GM19397 (cell line): Measurements from ENCODE around the gene ELMOD3.
"Not testable (repeated sequence)": the region's sequence is repeated elsewhere in the genome, so short reads cannot be mapped to it uniquely, and the experiment has no call there.

Experiments used
- ATAC-seq: cut with Tn5 transposase; IDR thresholded peaks from one replicate; pipeline ENCODE4 v1.9.1; 2021; ENCODE audit warnings: mild to moderate bottlenecking, moderate library complexity; ENCODE audit not compliant: unreplicated experiment

ELMOD3 gene

DNA sequence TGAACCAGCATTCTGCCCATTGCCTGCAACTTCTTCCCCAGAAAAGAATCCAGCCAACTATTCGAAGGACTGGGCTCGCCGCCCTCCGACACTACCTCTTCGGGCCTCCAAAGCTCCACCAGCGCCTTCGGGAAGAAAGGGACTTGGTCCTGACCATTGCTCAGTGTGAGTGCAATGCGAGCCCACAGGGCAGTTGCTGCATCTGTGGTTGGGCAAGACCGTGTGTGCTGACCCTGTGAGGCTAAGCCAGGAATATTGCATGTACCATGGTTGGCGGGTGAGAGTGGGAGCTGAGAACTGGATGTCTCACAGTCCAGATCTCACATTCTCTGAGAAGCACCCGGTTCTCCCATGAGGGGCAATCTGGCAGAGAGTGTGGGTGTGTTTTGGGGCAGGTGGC, 16.5 kb downstream of the ELMOD3 start:
- no peak for ATAC-seq

DNA sequence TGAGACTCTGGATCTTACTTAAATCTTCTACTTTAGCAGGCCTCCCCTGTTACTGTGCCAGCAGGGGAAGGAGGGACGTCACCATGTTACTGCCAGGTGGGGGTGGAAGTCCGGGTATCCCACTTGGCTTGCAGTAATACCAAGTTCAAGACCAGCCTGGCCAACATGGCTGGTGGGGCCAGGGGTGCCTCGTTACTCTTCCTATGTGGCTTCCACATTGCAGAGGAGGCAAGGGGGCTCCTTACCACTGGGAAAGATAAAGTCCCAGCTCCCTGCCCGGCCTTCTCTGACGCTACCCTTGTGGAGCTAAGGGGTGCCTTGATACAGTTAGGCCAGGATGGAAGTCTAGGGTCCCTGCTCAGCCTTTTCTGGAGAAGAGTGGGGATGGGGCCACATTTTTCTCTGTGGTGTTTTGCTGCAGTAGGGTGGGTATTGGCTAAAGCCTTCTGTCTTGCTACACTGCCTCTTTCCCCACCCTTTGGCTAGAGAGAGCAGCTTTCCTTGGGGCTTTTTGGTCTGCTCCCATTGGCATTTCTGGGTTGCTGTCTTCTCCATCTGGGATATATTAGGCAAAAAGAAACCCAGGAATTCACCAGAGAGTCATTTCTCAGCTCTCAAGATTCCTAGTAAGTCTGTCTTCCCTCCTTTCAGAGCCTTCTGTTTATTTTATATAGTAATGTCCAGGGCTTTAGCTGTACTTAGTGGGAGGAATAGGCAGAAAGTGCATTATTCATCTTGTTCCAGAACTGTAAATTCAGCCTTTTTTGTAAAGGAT, 21.9 kb downstream of the ELMOD3 start:
- ATAC-seq, result no peak

DNA sequence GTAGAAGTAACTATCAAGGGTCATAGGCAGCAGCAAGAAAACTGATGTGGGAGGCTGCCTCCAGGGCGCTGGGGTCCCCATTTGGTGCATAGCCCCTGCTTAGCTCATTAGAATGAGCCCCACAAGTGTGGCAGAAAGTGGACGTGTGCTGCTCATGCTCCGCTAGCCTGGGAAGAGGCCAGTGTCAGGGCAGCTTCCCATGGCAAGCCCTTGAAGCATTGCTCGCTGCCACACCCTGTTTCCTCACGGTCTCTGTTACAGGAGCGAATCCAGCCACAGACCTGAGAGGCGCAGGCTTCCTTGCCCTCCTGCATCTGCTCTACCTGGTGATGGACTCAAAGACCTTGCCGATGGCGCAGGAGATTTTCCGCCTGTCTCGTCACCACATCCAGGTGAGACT, 22.5 kb downstream of the ELMOD3 start:
- ATAC-seq, result no peak

DNA sequence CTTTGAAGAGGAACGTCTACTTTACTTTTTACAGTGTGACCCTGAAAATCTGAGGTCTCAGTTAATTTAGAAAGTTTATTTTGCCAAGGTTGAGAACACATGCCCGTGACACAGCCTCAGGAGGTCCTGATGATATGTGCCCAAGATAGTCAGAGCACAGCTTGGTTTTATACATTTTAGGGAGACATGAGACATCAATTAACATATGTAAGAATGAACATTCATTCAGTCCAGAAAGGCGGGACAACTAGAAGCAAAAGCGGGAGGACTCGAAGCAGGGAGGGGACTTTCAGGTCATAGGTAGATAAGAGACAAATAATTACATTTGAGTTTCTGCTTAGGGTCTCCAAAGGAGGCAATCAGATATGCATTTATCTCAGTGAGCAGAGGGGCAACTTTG, 23.7 kb downstream of the ELMOD3 start:
- no peak for ATAC-seq

DNA sequence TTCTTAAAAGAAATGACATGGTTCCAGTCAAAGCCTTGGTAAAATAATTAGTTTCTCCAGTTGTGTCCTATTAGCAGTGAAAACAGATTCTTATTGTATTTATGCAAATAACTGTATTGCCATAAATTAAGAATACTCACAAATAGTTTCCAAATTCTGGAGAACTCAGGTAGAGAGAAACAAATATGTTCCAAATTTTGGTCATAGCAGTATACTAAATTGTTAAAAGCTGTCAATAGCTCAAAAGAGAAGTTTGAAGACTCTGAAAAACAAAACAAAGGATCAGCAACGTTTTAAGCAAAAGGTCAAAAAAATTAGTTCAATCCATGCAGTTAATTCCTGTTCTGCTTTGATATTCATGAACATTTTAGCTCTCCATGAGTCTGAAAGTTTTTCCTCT, 25.5 kb downstream of the ELMOD3 start:
- ATAC-seq, result no peak

DNA sequence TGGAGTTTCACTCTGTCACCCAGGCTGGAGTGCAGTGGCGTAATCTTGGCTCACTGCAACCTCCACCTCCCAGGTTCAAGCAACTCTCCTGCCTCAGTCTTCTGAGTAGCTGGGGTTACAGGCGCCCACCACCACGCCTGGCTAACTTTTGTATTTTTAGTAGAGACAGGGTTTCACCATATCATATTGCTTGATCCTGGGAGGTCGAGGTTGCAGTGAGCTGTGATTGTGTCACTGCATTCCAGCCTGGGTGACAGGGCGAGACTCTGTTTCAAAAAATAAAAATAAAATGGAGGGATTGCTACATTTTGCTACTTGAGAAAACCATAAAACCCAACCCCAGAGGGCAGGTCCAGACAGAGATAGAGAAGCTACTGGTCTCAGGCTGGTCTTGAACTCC, 28.6 kb downstream of the ELMOD3 start:
- not testable (repeated sequence) for ATAC-seq

DNA sequence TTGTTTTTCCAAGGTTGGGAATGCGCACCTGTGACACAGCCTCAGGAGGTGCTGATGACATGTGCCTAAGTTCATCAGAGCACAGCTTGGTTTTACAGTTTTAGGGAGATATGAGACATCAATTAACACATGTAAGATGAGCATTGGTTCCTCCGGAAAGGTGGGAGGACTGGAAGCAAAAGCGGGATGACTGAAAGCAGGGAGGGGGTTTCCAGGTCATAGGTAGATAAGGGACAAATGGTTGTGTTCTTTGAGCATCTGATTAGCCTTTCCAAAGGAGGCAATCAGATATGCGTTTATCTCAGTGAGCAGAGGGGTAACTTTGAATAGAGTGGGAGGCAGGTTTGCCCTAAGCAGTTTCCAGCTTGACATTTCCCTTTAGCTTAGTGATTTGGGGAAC, 29.3 kb downstream of the ELMOD3 start:
- no peak for ATAC-seq

DNA sequence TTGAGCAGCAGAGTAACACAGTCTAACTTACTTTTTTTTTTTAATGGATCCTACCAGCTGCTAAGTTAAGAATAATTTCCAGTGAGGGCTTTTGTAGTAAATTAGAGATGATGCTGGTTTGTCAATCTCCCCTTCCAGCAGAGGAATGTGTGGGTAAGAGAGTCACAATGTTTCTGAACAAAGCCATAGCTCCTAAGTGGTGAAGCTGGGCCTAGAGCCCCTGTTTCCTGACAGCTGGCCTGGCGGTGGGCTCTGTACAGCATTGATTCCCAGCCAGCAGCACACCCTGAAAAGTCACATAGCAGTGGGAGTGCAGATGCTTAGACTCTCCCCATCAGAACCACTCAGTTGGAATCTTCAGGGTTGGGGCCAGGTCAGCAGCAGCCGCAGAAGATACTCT, 31.2 kb downstream of the ELMOD3 start:
- no peak for ATAC-seq

DNA sequence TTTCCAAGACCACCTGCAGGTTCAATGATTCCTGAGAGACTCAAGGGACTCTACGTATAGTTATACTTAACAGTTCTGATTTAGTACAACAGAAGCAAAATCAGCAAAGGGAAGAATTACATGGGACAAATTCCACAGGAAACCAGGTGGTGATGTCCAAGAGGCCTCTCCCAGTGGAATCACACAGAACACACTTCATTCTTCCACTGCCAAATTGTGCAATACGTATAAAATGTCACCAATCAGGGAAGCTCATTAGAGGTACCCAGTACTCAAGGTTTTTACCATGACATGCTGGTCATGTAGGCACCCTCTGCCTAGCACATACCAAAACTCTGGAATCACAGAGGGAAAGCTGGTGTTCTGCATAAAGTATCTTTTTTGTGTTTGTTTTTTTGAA, 33.2 kb downstream of the ELMOD3 start:
- no peak for ATAC-seq

DNA sequence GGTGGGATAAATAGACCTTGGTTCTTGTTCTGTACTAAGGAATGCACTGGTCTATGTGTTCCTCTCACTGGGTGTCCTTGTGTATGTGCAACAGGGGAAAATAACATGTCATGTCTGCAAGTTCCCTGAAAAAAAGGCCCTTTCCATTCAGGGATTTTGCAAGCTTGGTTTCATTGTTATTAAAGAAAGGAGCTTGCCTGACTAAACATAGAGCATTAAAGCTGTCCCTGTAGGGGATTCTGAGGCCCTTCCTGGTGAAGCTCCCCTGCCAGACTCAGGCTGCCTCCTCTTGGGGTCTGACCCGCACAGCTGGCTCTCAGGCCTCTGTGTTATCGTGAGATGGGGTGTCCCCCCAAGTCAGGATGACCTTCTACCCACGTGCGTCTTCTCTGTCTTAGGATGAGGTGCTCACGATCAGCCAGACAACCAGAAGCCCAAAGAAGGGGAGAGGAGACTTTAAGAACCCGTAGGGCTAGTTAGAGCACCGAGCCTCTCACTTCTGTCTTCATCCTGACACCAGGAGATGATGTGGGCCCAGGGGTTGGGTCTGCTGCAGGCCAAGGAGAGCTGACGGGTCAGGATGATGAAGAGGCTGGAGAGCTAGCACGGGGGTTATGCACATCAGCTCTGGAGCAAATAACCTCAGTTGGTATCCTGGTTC, 34.4 kb downstream of the ELMOD3 start:
- no peak for ATAC-seq

DNA sequence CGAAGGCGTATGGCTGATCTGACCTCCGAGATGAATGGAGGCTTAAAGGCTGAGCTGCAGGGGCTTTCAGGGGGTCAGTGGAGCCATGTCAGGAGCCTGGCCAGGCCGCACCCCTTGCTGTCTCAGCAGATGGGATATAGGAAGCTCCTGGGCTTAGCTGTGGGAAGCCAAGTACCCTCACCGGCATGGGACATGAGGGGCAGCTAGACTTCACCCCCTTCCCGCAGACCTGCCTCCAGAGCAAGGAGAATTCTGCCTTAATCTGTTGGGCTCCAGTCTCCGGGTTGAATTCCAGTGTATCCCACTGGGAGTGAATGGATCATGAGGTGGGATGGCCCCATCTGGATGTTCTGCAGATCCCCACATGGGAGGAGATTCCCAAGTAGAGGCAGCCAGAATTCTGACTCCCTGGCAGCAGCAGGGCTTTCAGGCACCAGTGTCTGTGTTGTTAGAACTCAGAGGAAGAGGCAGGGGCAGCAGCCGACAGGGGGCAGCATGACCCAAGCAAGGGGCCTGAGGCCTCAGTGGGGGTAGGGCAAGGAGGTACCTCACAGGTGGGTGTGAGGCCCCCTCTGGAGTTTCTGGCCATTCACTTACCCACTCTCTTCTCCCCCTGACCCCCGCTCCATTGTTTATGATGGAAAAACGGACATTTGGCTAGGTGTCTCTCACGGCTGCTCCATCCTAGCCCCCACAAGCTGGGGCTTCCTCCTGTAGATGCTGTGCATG, 36.5 kb downstream of the ELMOD3 start:
- no peak for ATAC-seq

DNA sequence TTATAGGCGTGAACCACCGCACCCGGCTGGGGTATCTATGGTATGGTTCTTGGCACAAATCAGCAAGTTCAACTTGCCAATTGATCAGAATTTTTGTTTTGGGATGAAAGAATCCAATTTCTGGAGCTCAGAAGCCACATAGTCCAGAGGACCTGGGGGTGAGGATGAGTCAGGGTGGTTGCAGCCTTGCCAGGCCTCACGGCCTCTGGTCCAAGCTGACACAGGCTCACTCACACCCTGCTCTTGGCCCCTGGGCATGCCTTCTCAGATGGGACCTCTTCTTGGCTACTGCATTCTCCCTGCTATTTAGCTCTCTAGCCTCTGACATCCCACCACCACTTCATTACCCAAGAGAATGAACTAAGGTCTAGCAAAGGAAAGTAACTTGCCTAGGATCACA, 39.3 kb downstream of the ELMOD3 start:
- ATAC-seq, result no peak

DNA sequence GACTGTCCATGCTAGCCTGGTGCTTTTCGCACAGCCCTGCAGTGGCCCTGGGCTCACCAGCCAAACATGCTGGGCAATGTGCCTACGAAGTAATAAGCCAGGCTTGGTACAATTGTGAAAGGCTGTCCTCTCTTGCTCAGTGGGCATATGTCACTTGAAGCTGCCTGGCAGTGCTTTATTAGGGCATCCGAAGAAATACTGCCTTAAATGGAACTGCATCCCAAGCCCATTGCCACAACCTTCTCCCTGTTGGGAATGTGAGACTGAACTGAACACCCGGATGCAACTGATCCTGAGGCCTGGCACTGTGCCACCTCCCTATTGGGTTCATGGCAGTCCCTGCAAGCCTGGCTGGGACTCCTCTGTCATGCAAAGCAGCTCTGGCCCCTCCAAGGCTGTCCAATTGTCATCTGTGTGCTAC, 39.7 kb downstream of the ELMOD3 start:
- ATAC-seq, result no peak

DNA sequence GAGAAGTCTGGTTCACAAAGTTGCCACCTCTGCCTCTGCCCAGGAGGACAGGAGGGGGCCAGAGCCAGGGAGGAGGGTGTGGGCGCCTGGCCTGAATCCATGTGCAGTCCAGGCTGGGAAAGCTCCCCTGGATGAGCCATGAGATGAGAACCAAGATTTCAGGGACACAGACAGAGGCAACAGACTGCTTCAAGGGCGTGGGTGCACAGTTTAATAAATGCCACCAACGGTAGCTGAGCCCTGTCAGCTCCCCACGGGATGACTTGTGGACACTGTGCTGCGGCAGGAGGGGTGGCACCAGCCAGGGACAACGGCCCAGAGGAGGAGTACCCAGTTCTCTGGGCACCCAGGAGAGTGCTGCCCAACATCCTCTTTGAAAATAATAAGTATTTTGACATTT, 40.4 kb downstream of the ELMOD3 start:
- ATAC-seq, result no peak

DNA sequence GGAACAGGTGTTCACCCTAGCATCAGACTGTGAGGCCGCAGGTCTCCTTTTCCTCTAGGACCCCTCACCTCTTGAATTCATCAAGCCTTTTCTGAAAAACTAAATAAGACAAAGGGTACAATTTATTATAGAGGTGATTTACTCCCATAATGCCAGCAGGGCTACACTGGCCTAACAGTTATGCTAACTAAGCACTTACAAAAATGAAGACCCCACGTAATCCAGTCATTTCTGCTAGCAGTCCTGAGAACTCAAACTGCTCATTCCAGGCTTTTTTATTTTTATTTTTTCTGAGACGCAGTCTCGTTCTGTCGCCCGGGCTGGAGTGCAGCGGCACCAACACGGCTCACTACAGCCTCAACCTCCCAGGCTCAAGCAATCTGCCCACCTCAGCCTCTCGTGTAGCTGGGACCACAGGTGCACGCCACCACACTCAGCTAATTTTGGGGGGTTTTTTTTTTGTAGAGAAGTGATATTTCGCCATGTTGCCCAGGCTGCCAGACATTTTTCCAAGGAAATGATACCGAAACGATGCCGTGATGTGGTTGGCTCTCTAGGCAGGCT, 41.4 kb downstream of the ELMOD3 start:
- ATAC-seq, result no peak

DNA sequence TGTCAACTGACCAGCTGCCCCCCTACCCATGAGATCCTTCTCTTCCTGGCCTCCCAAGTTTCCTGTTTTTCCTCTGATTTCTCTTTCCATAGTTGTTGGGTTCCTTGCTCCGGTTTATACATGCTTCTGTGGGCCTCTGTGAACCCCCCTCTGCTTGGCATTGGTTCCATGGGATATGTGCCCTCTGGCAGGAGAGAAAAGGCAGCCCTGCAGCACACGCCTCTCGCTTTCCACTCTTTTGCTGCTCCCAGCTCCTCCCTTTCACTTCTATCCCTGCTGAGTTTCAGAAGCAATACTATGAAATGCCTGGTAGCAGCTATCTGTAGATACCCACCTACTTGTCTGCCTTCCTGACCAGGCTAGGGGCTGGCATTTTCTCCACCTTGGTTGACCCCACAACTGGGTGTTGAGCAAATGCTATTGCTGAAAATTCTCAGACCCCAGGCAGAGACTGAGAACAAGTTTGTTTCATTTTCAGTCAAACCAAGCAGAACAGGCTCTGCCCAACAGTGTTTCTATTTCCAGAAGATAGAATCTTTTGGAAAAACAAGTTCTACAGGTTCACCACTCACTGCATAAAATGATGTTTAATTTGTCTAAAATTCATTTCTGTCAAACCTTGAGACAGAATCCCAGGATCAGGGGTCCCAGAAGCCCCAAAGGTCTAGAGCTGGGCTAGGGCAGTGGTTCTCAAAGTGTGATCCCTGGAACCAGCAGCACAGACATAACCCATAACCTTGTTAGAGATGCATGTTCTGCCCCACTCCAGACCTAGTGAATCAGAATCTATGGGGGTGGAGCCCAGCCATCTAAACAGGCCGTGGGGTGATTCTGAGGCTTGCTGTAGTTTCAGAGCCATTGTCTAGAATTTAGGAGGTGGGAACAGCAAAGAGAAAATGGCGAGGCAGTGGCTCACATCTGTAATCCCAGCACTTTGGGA, 42.2 kb downstream of the ELMOD3 start:
- ATAC-seq, result no peak

DNA sequence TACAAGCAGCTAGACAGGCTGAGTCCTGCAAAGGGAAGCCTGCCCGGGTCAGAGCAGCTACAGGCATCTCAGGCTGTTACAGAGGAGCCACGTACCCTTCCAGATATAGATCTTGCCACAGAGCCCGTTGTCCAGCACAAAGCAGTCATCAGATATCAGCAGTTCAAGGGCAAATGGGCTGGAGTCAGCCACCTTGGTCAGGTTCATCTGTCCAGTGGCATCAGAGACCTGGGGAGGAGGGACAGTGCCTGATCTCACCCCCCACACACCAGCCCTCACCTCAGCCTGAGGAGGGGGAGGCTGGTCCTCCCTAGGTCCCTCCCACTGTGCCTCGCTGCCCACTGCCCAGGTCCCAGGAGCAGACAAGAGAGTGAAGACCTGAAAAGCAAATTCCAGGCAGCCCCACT, 43.4 kb downstream of the ELMOD3 start:
- no peak for ATAC-seq

DNA sequence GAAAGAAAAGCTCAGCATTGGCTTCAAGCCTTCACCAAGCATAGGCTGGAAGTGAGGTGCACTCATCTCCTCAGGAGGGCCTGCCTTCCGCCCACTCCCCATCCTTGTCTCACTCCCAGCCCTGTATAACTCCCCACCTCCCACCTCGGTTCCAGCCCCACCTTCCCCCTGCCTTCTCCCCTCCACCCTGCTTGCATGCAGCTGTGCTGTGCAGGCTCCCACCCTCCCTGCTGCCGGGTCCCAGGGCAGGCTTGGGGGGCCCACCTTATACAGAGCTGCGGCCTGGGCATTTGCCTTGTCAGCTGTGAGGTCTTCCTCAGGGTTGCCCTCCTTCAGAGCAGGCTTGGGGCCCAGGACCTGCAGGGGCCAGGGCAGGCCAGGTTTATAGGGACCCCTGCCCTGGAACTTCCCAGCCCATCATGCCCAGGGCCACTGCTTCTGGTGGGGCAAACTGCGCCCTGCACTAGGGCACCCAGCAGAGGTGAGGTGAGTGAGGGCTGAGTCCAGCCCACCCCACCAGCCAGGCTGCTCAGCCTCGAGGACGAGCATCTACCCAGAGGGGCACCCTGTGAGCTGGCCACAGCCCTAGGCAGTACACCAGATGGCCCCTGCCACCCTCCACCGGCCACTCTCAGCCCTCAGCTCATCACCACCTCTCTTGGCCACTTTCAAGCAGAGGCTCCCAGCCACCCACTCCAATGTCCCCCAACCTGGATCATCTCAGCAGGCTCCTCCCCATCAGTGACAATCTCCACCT, 44.0 kb downstream of the ELMOD3 start:
- no peak for ATAC-seq

DNA sequence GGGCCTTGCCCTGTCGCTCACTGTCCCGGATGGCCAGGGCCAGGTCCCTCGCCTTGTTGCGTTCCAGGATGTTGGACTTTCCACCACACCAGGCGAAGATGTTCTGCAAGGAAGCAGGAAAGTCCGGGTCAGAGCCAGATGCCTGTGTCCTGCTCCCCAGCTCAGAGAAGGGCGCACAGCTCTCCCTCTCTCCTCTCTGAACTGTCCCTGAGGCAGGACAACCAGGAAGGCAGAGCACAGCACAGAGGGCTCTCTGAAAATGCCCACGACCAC, 44.5 kb downstream of the ELMOD3 start:
- ATAC-seq, result no peak

DNA sequence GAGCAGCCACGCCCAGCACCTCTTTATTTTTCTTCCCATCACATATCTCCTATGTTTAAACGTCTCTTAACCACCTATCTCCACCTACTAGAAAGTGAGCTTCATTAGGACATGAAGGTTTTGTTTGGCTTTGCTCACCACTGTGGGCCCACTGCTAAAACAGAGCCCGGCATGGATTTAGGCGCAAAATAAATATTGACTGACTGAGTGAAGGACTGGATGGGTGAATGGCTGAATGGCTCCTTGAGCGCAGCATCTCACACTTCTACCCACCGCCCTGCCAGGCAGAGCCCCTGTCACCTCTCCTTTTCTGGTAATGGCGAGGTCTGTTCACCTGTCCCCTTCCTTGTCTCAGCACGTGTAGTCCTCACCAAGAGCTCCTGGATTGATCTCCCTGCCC, 45.5 kb downstream of the ELMOD3 start:
- no peak for ATAC-seq
